Measurements from ENCODE around the gene ERAP2. TPM values are rescaled to one million over a fixed set of nuclear protein-coding genes. Genes with fewer than 3 reads are reported as not detected.

The ERAP2 gene
- total and polyA plus RNA-seq, 10 of the 15 experiments (the other 5 are each of a cell fraction or from before 2014, with no cell fraction given), result 4.0 to 28.7 (median 11.7) TPM

GRCh38 chr5:96936431-96937320 lies 60.4 kb downstream of the ERAP2 start:
- H2AFZ ChIP-seq (ENCODE audit: control insufficient read depth, low read depth, low read length), result peak overlapping the region; percentile 41; the same call in 1 of the 2 replicates
- ChIA-PET POLR2A (interaction anchor here (0.6 to 7.5 kb wide), 11 partner anchors 10 to 1951 kb away, joined by 3 to 65 read pairs (median 6); partner anchors contain the start of genes ERAP1 and ERAP2), CTCF (interaction anchor here (0.7 to 3.0 kb wide), 13 partner anchors 21 to 206 kb away, joined by 3 to 22 read pairs (median 4); partner anchors contain the start of gene LIX1), SMC1A (ENCODE audit: uncharacterized antibody, unreplicated experiment) (interaction anchor here (0.8 to 4.3 kb wide), 16 partner anchors 10 to 131 kb away, joined by 3 to 65 read pairs (median 4); partner anchors contain the start of gene ERAP2), RAD21 (ENCODE audit: unreplicated experiment) (interaction anchor here (0.6 to 3.2 kb wide), 24 partner anchors 14 to 225 kb away, joined by 3 to 31 read pairs (median 4); partner anchors contain the start of gene ERAP2)
- peaks cover 5% of the 10 kb centered on the region; the same call in 1 of the 2 replicates for H3K4me1 ChIP-seq (ENCODE audit: control insufficient read depth, insufficient read depth, low read length)
- under 1% methylated on average over 27 of the region's 27 CpGs for WGBS (ENCODE audit: insufficient coverage, insufficient replicate concordance, low lambda C conversion rate, missing lambda C conversion rate)
- intact Hi-C loops (cut with micrococcal nuclease; ENCODE audit: unreplicated experiment), result loop anchor here (5.0 kb wide), 2 partner anchors 226 to 1991 kb away; partner anchors contain the start of gene CHD1
- in situ Hi-C loops (cut with MboI), result no loop called here
- no peaks in the 10 kb centered on the region for H3K9me3 ChIP-seq (replicated peaks; ENCODE audit: control insufficient read depth, insufficient read depth, low read length)
- TSS peak; percentile 15 for BruUV-seq (replicated peaks)
- no peaks in the 10 kb centered on the region for H3K27me3 ChIP-seq (replicated peaks in 1 of 2; ENCODE audit: control insufficient read depth in 2 of 2, insufficient read depth in 2 of 2, low read length in 1 of 2)
- ATAC-seq, result peak; percentile 30
- H3K36me3 ChIP-seq (ENCODE audit: control insufficient read depth in 2 of 2, insufficient read depth in 2 of 2, low read length in 1 of 2), result peaks cover 0 to under 1% of the 10 kb centered on the region in 2 experiments; a peak in 1 of 4 replicates
- peak overlapping the region; percentile 94 for H3K4me3 ChIP-seq
- peaks cover 97% of the 10 kb centered on the region for H3K79me2 ChIP-seq (ENCODE audit: control insufficient read depth, insufficient read depth, low read length)
- DNase-seq (ENCODE audit: low read depth, low spot score), result no peak
- no peaks in the 10 kb centered on the region; the same call in 1 of the 2 replicates for H4K20me1 ChIP-seq (ENCODE audit: control insufficient read depth, insufficient read depth)
- FAIRE-seq, result peak; percentile 31
- peak overlapping the region; percentile 97 for H3K27ac ChIP-seq (ENCODE audit: control insufficient read depth, insufficient read depth)
- H3K9ac ChIP-seq (ENCODE audit: control insufficient read depth, insufficient read depth, low read length), result peak overlapping the region; percentile 93
- H3K4me2 ChIP-seq (ENCODE audit: control insufficient read depth, insufficient read depth), result peak overlapping the region; percentile 90
- no peak for TF ChIP-seq WRNIP1 (IDR thresholded peaks at IDR 0.05; ENCODE audit: borderline replicate concordance, low read depth, low read length)
- no peak for TF ChIP-seq RCOR1 (conservative IDR thresholded peaks at IDR 0.05; ENCODE audit: low read depth, low read length)
- no peak for TF ChIP-seq STAT1 (conservative IDR thresholded peaks at IDR 0.05)
- TF ChIP-seq E2F8 (IDR thresholded peaks at IDR 0.05; ENCODE audit: low read depth, partially characterized antibody), result no peak
- TF ChIP-seq ATF7 (IDR thresholded peaks at IDR 0.05; ENCODE audit: low read depth), result no peak
- peak; percentile 79 for TF ChIP-seq POLR2AphosphoS5 (IDR thresholded peaks at IDR 0.05; ENCODE audit: low read length)
- peak; percentile 82; the same call in 1 of the 2 replicates for TF ChIP-seq PAX5 (IDR thresholded peaks at IDR 0.05; ENCODE audit: borderline replicate concordance, low read depth, low read length)
- no peak for TF ChIP-seq NBN (IDR thresholded peaks at IDR 0.05)
- peak; percentile 70; the same call in 1 of the 2 replicates for TF ChIP-seq MXI1 (IDR thresholded peaks at IDR 0.05; ENCODE audit: low read depth, low read length)
- no peak for TF ChIP-seq ATF2 (IDR thresholded peaks at IDR 0.05; ENCODE audit: low read length)
- TF ChIP-seq POU2F2 (IDR thresholded peaks at IDR 0.05; ENCODE audit: borderline replicate concordance, low read depth, low read length), result peak; percentile 20; the same call in 1 of the 3 replicates
- TF ChIP-seq MYC (IDR thresholded peaks at IDR 0.05; ENCODE audit: insufficient read depth, insufficient read length, insufficient replicate concordance, low read length, severe bottlenecking), result no peak
- TF ChIP-seq SMARCA5 (IDR thresholded peaks at IDR 0.05), result 0 out of 2 replicates have a peak, but pooled peaks have one; percentile 11
- TF ChIP-seq HCFC1 (IDR thresholded peaks at IDR 0.05; ENCODE audit: low read length), result no peak
- no peak for TF ChIP-seq KAT2A (conservative IDR thresholded peaks at IDR 0.05; ENCODE audit: control insufficient read depth, low read depth, low read length)
- TF ChIP-seq TCF7 (IDR thresholded peaks at IDR 0.05; ENCODE audit: borderline replicate concordance), result no peak
- TF ChIP-seq SMAD1 (IDR thresholded peaks at IDR 0.05; ENCODE audit: low read depth, partially characterized antibody), result no peak
- TF ChIP-seq ZNF384 (IDR thresholded peaks at IDR 0.05; ENCODE audit: borderline replicate concordance, low read depth, low read length), result no peak
- no peak for TF ChIP-seq BCL11A (IDR thresholded peaks at IDR 0.05; ENCODE audit: low read depth, low read length)

Data from GM12878 (cell line).